Left lobe of liver (tissue), 2 donors: ENCODE measurements around the gene ABCC11. TPM values are rescaled to one million over a fixed set of nuclear protein-coding genes. Genes with fewer than 3 reads are reported as not detected.

ENCODE experiments used
- ATAC-seq: fragments of 200-7000 bp; cut with Tn5 transposase; one replicate; pipeline ENCODE4 v1.9.1; 2020; ENCODE audit warnings: mild to moderate bottlenecking, moderate library complexity
- DNase-seq: peaks from one replicate; pipeline ENCODE4 v3.0.0-alpha.2; 2020; ENCODE audit warnings: low spot score
- total RNA-seq: library from RNA; stranded (reverse); gene quantifications from one replicate; pipeline ENCODE4 v1.2.1, GENCODE V29; 2021
- donor health status: DM: no; HTN: no; CAD: no; lungs with moderate emphysema.
- donor health status: DM: no; HTN: yes; CAD: no.

The ABCC11 gene
- total RNA-seq, 1 donor from 2014 or later: 5.8 TPM

- peak; percentile 2 for ATAC-seq
Measured at GRCh38 chr16:48165961-48166578, 81.3 kb downstream of the ABCC11 start.

GRCh38 chr16:48164907-48165715, 82.2 kb downstream of the ABCC11 start:
- peak; percentile 85 for DNase-seq
- peak; percentile 92 for ATAC-seq

More at GRCh38 chr16:48165961-48166578, 81.3 kb downstream of the ABCC11 start:
- no peak for DNase-seq

- DNase-seq (peak; percentile 55), ATAC-seq (peak; percentile 62)
Measured at GRCh38 chr16:48162839-48163410, 84.4 kb downstream of the ABCC11 start.

GRCh38 chr16:48161906-48162305, 85.4 kb downstream of the ABCC11 start:
- ATAC-seq: no peak
- DNase-seq: no peak

GRCh38 chr16:48160575-48160974, 86.8 kb downstream of the ABCC11 start:
- ATAC-seq (no peak), DNase-seq (no peak)

- DNase-seq: no peak
- ATAC-seq: no peak
Measured at GRCh38 chr16:48158296-48158695, 89.0 kb downstream of the ABCC11 start.

- no peak for DNase-seq
- no peak for ATAC-seq
Measured at GRCh38 chr16:48157794-48158193, 89.5 kb downstream of the ABCC11 start.

- no peak for ATAC-seq
- no peak for DNase-seq
Measured at GRCh38 chr16:48157302-48157701, 90.0 kb downstream of the ABCC11 start.

- DNase-seq: peak; percentile 81
- ATAC-seq: peak; percentile 99
Measured at GRCh38 chr16:48156790-48157209, 90.5 kb downstream of the ABCC11 start.

- DNase-seq (no peak), ATAC-seq (peak; percentile 27)
Measured at GRCh38 chr16:48155926-48156789, 91.2 kb downstream of the ABCC11 start, which contains the start of gene ABCC12. TSS of gene ABCC12 (minus strand) at chr16:48155993. CDS start at chr16:48146424, 9,569 bp downstream.

- DNase-seq (no peak), ATAC-seq (no peak)
Measured at GRCh38 chr16:48153774-48154173, 93.6 kb downstream of the ABCC11 start.

- DNase-seq (no peak), ATAC-seq (no peak)
Measured at GRCh38 chr16:48152226-48152625, 95.1 kb downstream of the ABCC11 start.

- no peak for DNase-seq
- ATAC-seq: no peak
Measured at GRCh38 chr16:48150707-48151106, 96.6 kb downstream of the ABCC11 start.

- no peak for ATAC-seq
- no peak for DNase-seq
Measured at GRCh38 chr16:48146710-48147109, 100.6 kb downstream of the ABCC11 start.

- ATAC-seq (no peak), DNase-seq (no peak)
Measured at GRCh38 chr16:48146131-48146530, 101.2 kb downstream of the ABCC11 start.

- DNase-seq: no peak
- ATAC-seq: no peak
Measured at GRCh38 chr16:48143812-48144368, 103.4 kb downstream of the ABCC11 start.

- no peak for ATAC-seq
- DNase-seq: no peak
Measured at GRCh38 chr16:48140821-48141220, 106.5 kb downstream of the ABCC11 start.

- no peak for DNase-seq
- ATAC-seq: no peak
Measured at GRCh38 chr16:48139517-48139916, 107.8 kb downstream of the ABCC11 start.

GRCh38 chr16:48138543-48138942, 108.8 kb downstream of the ABCC11 start:
- ATAC-seq (no peak), DNase-seq (no peak)

- no peak for ATAC-seq
- DNase-seq: no peak
Measured at GRCh38 chr16:48137822-48138221, 109.5 kb downstream of the ABCC11 start.
